GM13977 (cell line): ENCODE results near the gene FBXW11.

Source experiments
- DNase-seq: peaks from one replicate; pipeline ENCODE4 v3.0.0; 2012; ENCODE audit warnings: low spot score
- CTCF ChIP-seq: IDR thresholded peaks from 2 replicates; pipeline ENCODE4 v1.5.1; 2012; ENCODE audit warnings: mild to moderate bottlenecking, control low read depth; ENCODE audit not compliant: insufficient read depth; ENCODE audit errors: extremely low read depth, missing control alignments
- in situ Hi-C: fragments of 300-500 bp; cut with MboI; formaldehyde crosslinking; loops from one replicate; pipeline ENCODE4 v1.12.0; 2022; ENCODE audit warnings: low sequenced_read_pairs, low pct_unique_long_range_greater_than_20kb, mixed read lengths, inconsistent platforms; ENCODE audit not compliant: unreplicated experiment

The FBXW11 gene

GRCh38 chr5:172002310-172002709, 4.1 kb downstream of the FBXW11 start:
- no peak for DNase-seq
- in situ Hi-C loops: no loop called here
- TF ChIP-seq CTCF: peak; percentile 60

- no peak for DNase-seq
- in situ Hi-C loops: no loop called here
- TF ChIP-seq CTCF: no peak
Observed at GRCh38 chr5:171999877-172000276, 6.6 kb downstream of the FBXW11 start.

GRCh38 chr5:171999100-171999499, 7.3 kb downstream of the FBXW11 start:
- TF ChIP-seq CTCF: no peak
- in situ Hi-C loops: no loop called here
- DNase-seq: no peak

- TF ChIP-seq CTCF: no peak
- no peak for DNase-seq
- in situ Hi-C loops: no loop called here
Observed at GRCh38 chr5:171997011-171997410, 9.4 kb downstream of the FBXW11 start.

GRCh38 chr5:171992813-171993212, 13.6 kb downstream of the FBXW11 start:
- no peak for DNase-seq
- in situ Hi-C loops: no loop called here
- no peak for TF ChIP-seq CTCF

- in situ Hi-C loops: no loop called here
- no peak for DNase-seq
- no peak for TF ChIP-seq CTCF
Observed at GRCh38 chr5:171992305-171992704, 14.1 kb downstream of the FBXW11 start.

GRCh38 chr5:171990713-171991015, 15.8 kb downstream of the FBXW11 start:
- DNase-seq: no peak
- in situ Hi-C loops: no loop called here
- TF ChIP-seq CTCF: no peak
